HCT116 (cell line): Measurements from ENCODE around the gene HELZ2. TPM values are rescaled to one million over a fixed set of nuclear protein-coding genes. Genes with fewer than 3 reads are reported as not detected.
A peak's percentile ranks its signal among the peaks of the same experiment; 100 is the strongest.

Experiments used
- ATAC-seq: fragments of 200-7000 bp; cut with Tn5 transposase; 2 replicates; pipeline ENCODE4 v1.9.1; 2020; ENCODE audit warnings: mild to moderate bottlenecking, moderate library complexity
- BruUV-seq: library from RNA; stranded (reverse); fragments of 400-500 nt; replicated peaks from 2 replicates; lab custom pipeline; 2021; lab: Mats Ljungman, UMichigan
- CTCF ChIA-PET: fragments of 300-600 bp; sonication (Branson Sonifier 250); formaldehyde crosslinking; loops from one replicate; lab custom pipeline; 2021; ENCODE audit warnings: antibody characterized with exemption; lab: Charles Lee
- POLR2A ChIA-PET: fragments of 300-600, 350-600 bp; sonication (Branson Sonifier 250); formaldehyde crosslinking; loops from one replicate; lab custom pipeline; 2021; ENCODE audit warnings: antibody characterized with exemption; lab: Charles Lee
- RAD21 ChIA-PET, 2 experiments: fragments of 300-600 bp; sonication (Branson Sonifier 250); formaldehyde crosslinking; loops; one replicate each; lab custom pipeline; 2023; ENCODE audit warnings: low total read pairs in 2 of 2; ENCODE audit not compliant: uncharacterized antibody in 2 of 2, unreplicated experiment in 2 of 2, low non-redundant PET in 1 of 2; lab: Charles Lee
- DNase-seq: peaks from one replicate; pipeline ENCODE4 v3.0.0-alpha.2; 2010; ENCODE audit warnings: low read depth, low spot score
- H2AFZ ChIP-seq: fragments of 200-600 bp; shearing (Covaris generic), sonication (generic); 2 replicates; pipeline ENCODE4 v1.6.1; 2017; ENCODE audit warnings: low read depth, mixed run types, mixed read lengths, antibody characterized with exemption, low read length; ENCODE audit not compliant: poor library complexity, severe bottlenecking
- H3K27ac ChIP-seq: 2 replicates; pipeline ENCODE4 v1.5.1; 2012; ENCODE audit warnings: low read depth, low read length
- H3K27me3 ChIP-seq: fragments of 200-600 bp; sonication (generic); 2 replicates; pipeline ENCODE4 v1.6.1; 2016; ENCODE audit warnings: mixed run types, low read length, mixed read lengths; ENCODE audit not compliant: insufficient read depth
- H3K36me3 ChIP-seq, 2 experiments: fragments of 200-500 bp in 1 of 2; fragments of 200-600 bp in 1 of 2; sonication (Bioruptor generic) in 1 of 2; sonication (generic) in 1 of 2; 2 replicates each; pipeline versions ENCODE4 v1.5.1 to v1.6.1; 2014 to 2016; ENCODE audit warnings: low read length in 2 of 2, inconsistent platforms in 1 of 2, mixed read lengths in 1 of 2, mixed run types in 1 of 2; ENCODE audit not compliant: insufficient read depth in 2 of 2, control insufficient read depth in 1 of 2
- H3K4me1 ChIP-seq, 2 experiments: fragments of 200-600 bp in 1 of 2; sonication (generic) in 1 of 2; 2 replicates each; pipeline versions ENCODE4 v1.5.1 to v1.6.1; 2012 to 2017; ENCODE audit warnings: low read length in 2 of 2, inconsistent platforms in 1 of 2, mild to moderate bottlenecking in 1 of 2, mixed read lengths in 1 of 2, mixed run types in 1 of 2, moderate library complexity in 1 of 2; ENCODE audit not compliant: insufficient read depth in 2 of 2, control insufficient read depth in 1 of 2
- H3K4me2 ChIP-seq: fragments of 200-600 bp; sonication (generic); 2 replicates; pipeline ENCODE4 v1.6.1; 2017; ENCODE audit warnings: mixed run types, low read length, mixed read lengths
- H3K4me3 ChIP-seq, 2 experiments: fragments of 200-600 bp in 1 of 2; sonication (generic) in 1 of 2; replicated peaks in 1 of 2; 2 replicates each; pipeline ENCODE4 v1.5.1; 2011 to 2016; ENCODE audit warnings: low read length in 2 of 2, control low read depth in 1 of 2, low read depth in 1 of 2, mild to moderate bottlenecking in 1 of 2, mixed read lengths in 1 of 2, mixed run types in 1 of 2
- H3K79me2 ChIP-seq: fragments of 200-600 bp; sonication (generic); 2 replicates; pipeline ENCODE4 v1.6.1; 2017; ENCODE audit warnings: mild to moderate bottlenecking, mixed run types, low read length, moderate library complexity, mixed read lengths; ENCODE audit not compliant: insufficient read depth
- H3K9ac ChIP-seq: fragments of 200-600 bp; sonication (generic); 2 replicates; pipeline ENCODE4 v1.6.1; 2016; ENCODE audit warnings: low read length, mixed read lengths
- H3K9me2 ChIP-seq: fragments of 200-600 bp; sonication (generic), shearing (Covaris generic); 2 replicates; pipeline ENCODE4 v1.6.1; 2017; ENCODE audit warnings: mixed run types, mild to moderate bottlenecking, moderate library complexity; ENCODE audit not compliant: insufficient read depth
- H3K9me3 ChIP-seq, 2 experiments: fragments of 200-500 bp in 1 of 2; fragments of 200-600 bp in 1 of 2; sonication (Bioruptor generic) in 1 of 2; sonication (generic) in 1 of 2; 2 replicates each; pipeline ENCODE4 v1.6.1; 2014 to 2017; ENCODE audit warnings: low read length in 2 of 2, mixed read lengths in 2 of 2, inconsistent platforms in 1 of 2, low read depth in 1 of 2, mild to moderate bottlenecking in 1 of 2, mixed run types in 1 of 2, moderate library complexity in 1 of 2; ENCODE audit not compliant: control insufficient read depth in 1 of 2, insufficient read depth in 1 of 2
- H4K20me1 ChIP-seq: fragments of 200-600 bp; sonication (generic), shearing (Covaris generic); 2 replicates; pipeline ENCODE4 v1.6.1; 2017; ENCODE audit warnings: mixed run types, mild to moderate bottlenecking, moderate library complexity; ENCODE audit not compliant: insufficient read depth
- ATF3 ChIP-seq: IDR thresholded peaks from 2 replicates; pipeline ENCODE4 v1.6.1; 2012
- CBX3 ChIP-seq: IDR thresholded peaks from 2 replicates; pipeline ENCODE4 v1.6.1; 2012; ENCODE audit warnings: low read depth
- CEBPB ChIP-seq: IDR thresholded peaks from 2 replicates; pipeline ENCODE4 v1.6.1; 2012; ENCODE audit warnings: low read depth
- CTCF ChIP-seq, 3 experiments: fragments of 200-600 bp in 1 of 3; sonication (generic) in 1 of 3; IDR thresholded peaks in 2 of 3; conservative IDR thresholded peaks in 1 of 3; 2 replicates each; pipeline ENCODE4 v1.5.1; 2012 to 2017; ENCODE audit warnings: low read depth in 2 of 3, low read length in 2 of 3, antibody characterized with exemption in 1 of 3, borderline replicate concordance in 1 of 3, control low read depth in 1 of 3, mild to moderate bottlenecking in 1 of 3, mixed read lengths in 1 of 3, mixed run types in 1 of 3, moderate library complexity in 1 of 3; ENCODE audit not compliant: insufficient read depth in 1 of 3
- EGR1 ChIP-seq: IDR thresholded peaks from 2 replicates; pipeline ENCODE4 v1.6.1; 2012; ENCODE audit warnings: low read depth
- EZH2 ChIP-seq: fragments of 200-600 bp; sonication (generic); IDR thresholded peaks from 2 replicates; pipeline ENCODE4 v1.6.1; 2017; ENCODE audit warnings: antibody characterized with exemption, mixed run types
- FOSL1 ChIP-seq: IDR thresholded peaks from 2 replicates; pipeline ENCODE4 v1.6.1; 2012; ENCODE audit warnings: low read depth
- POLR2AphosphoS5 ChIP-seq: IDR thresholded peaks from 2 replicates; pipeline ENCODE4 v1.6.1; 2011; ENCODE audit warnings: mild to moderate bottlenecking, low read depth, low read length, moderate library complexity
- REST ChIP-seq: IDR thresholded peaks from 2 replicates; pipeline ENCODE4 v1.6.1; 2012; ENCODE audit warnings: low read depth
- SIN3A ChIP-seq: IDR thresholded peaks from 2 replicates; pipeline ENCODE4 v1.6.1; 2012; ENCODE audit warnings: low read depth
- SP1 ChIP-seq: IDR thresholded peaks from 2 replicates; pipeline ENCODE4 v1.6.1; 2012; ENCODE audit warnings: low read depth
- SRF ChIP-seq: IDR thresholded peaks from 2 replicates; pipeline ENCODE4 v1.6.1; 2012; ENCODE audit warnings: low read depth
- ZBTB33 ChIP-seq: IDR thresholded peaks from 2 replicates; pipeline ENCODE4 v1.6.1; 2011; ENCODE audit warnings: mild to moderate bottlenecking, low read length, moderate library complexity; ENCODE audit not compliant: insufficient replicate concordance; ENCODE audit errors: extremely low read depth
- intact Hi-C: fragments of 100-400 bp; cut with micrococcal nuclease; formaldehyde crosslinking; loops from 2 replicates; pipeline ENCODE4 v1.10.0; 2022
- total RNA-seq: library from RNA; stranded (reverse); gene quantifications from one replicate; pipeline ENCODE4 v1.2.1, GENCODE V29; 2021; ENCODE audit not compliant: unreplicated experiment

HELZ2 gene
- total RNA-seq, 1 experiment from 2014 or later = 44.0 TPM

- ChIA-PET CTCF (interaction anchor here (3.0 kb wide), 1 partner anchor 37 kb away, joined by 24 read pairs; the partner anchor contains the start of gene PTK6), RAD21 (interaction anchor here in 1 of 2 experiments (0.6 kb wide), 1 partner anchor 67 kb away, joined by 3 read pairs; no protein-coding TSS in a partner anchor)
- Histone ChIP-seq H3K4me2 (peak overlapping the region; percentile 95), H3K36me3 (no peaks in the 10 kb centered on the region), H3K27ac (peak overlapping the region; percentile 44; the same call in 1 of the 2 replicates), H2AFZ (no peak overlapping the region), H4K20me1 (no peaks in the 10 kb centered on the region), H3K9ac (peak overlapping the region; percentile 61), H3K9me3 (no peaks in the 10 kb centered on the region), H3K27me3 (no peaks in the 10 kb centered on the region)
- ATAC-seq (no peak), DNase-seq (no peak)
- BruUV-seq = no TSS peak
- TF ChIP-seq EGR1 = no peak
- TF ChIP-seq REST = no peak
- TF ChIP-seq ATF3 = no peak
- TF ChIP-seq ZBTB33 = no peak
- TF ChIP-seq POLR2AphosphoS5 = no peak
- TF ChIP-seq EZH2 = no peak
- no peak for TF ChIP-seq FOSL1
- no peak for TF ChIP-seq SRF
- TF ChIP-seq CTCF (IDR thresholded peaks at IDR 0.05 in 2 of 3, conservative IDR thresholded peaks at IDR 0.05 in 1 of 3; ENCODE audit: borderline replicate concordance in 1 of 3, insufficient read depth in 1 of 3, low read depth in 2 of 3, low read length in 2 of 3) = no peak
- no peak for TF ChIP-seq CEBPB
- TF ChIP-seq SP1 = no peak
- TF ChIP-seq CBX3 = no peak
- no peak for TF ChIP-seq SIN3A
- TF ChIP-seq, all 23 proteins: peak for 0
- Histone ChIP-seq H3K9me2 (no peaks in the 10 kb centered on the region), H3K4me3 (peak overlapping the region; percentile 60 to 83), H3K79me2 (peaks cover 4% of the 10 kb centered on the region; the same call in 1 of the 2 replicates), H3K4me1 (peaks cover 12 to 27% of the 10 kb centered on the region in 2 experiments)
- POLR2A ChIA-PET = interaction anchor here (0.9 to 1.6 kb wide), 3 partner anchors 52 to 133 kb away, joined by 3 to 4 read pairs (median 3); partner anchors contain the start of genes GMEB2 and RTEL1
- intact Hi-C loops = loop anchor here (10.0 kb wide), 1 partner anchor 50 kb away; the partner anchor contains the start of gene GMEB2
These were observed 1.0 kb upstream of the HELZ2 start for GRCh38 chr20:63574829-63575743.
